ENCODE data around the gene TRMT44. TPM values are rescaled to one million over a fixed set of nuclear protein-coding genes. Genes with fewer than 3 reads are reported as not detected.

Gene TRMT44
- total and polyA plus RNA-seq, 2 of the 13 experiments (the other 11 are each of a cell fraction or from before 2014, with no cell fraction given), result 5.8 to 8.6 TPM

GRCh38 chr4:8440492-8441311, at the start of gene TRMT44, which contains the start of gene ACOX3 (continued):
- TF ChIP-seq ZNF530 (CRISPR knock-in tag; IDR thresholded peaks at IDR 0.05; ENCODE audit: low read depth) (no peak), ZNF432 (CRISPR knock-in tag; IDR thresholded peaks at IDR 0.05; ENCODE audit: borderline replicate concordance) (no peak), POLR2A (IDR thresholded peaks at IDR 0.05; ENCODE audit: insufficient read depth in 1 of 2, low read depth in 2 of 2, low read length in 2 of 2) (peak; percentile 73 to 77), ZNF414 (CRISPR knock-in tag; IDR thresholded peaks at IDR 0.05) (peak; percentile 80; the same call in 1 of the 2 replicates), HNF4A (CRISPR knock-in tag; IDR thresholded peaks at IDR 0.05) (peak; percentile 42; the same call in 1 of the 2 replicates), RBFOX2 (IDR thresholded peaks at IDR 0.05; ENCODE audit: low read depth, low read length) (peak; percentile 92), TP53 (CRISPR knock-in tag; conservative IDR thresholded peaks at IDR 0.05) (0 out of 2 replicates have a peak, but pooled peaks have one; percentile 66), ZNF362 (CRISPR knock-in tag; IDR thresholded peaks at IDR 0.05; ENCODE audit: borderline replicate concordance) (peak; percentile 39; the same call in 1 of the 2 replicates), CREB3 (CRISPR knock-in tag; IDR thresholded peaks at IDR 0.05) (no peak), HNF1A (IDR thresholded peaks at IDR 0.05; ENCODE audit: low read depth) (no peak), HNF1A (CRISPR knock-in tag; IDR thresholded peaks at IDR 0.05; ENCODE audit: borderline replicate concordance) (peak; percentile 50; the same call in 1 of the 2 replicates), PAWR (CRISPR knock-in tag; IDR thresholded peaks at IDR 0.05; ENCODE audit: borderline replicate concordance) (no peak), IRF2 (CRISPR knock-in tag; IDR thresholded peaks at IDR 0.05) (peak; percentile 91), MXD4 (CRISPR knock-in tag; IDR thresholded peaks at IDR 0.05) (peak; percentile 82; the same call in 1 of the 2 replicates), ZBTB38 (CRISPR knock-in tag; IDR thresholded peaks at IDR 0.05) (peak; percentile 63), ZNF761 (CRISPR knock-in tag; conservative IDR thresholded peaks at IDR 0.05) (0 out of 2 replicates have a peak, but pooled peaks have one; percentile 52), GABPB1 (CRISPR knock-in tag; IDR thresholded peaks at IDR 0.05) (peak; percentile 97), SAP130 (CRISPR knock-in tag; IDR thresholded peaks at IDR 0.05; ENCODE audit: low read depth) (peak; percentile 99), ZNF773 (CRISPR knock-in tag; IDR thresholded peaks at IDR 0.05; ENCODE audit: borderline replicate concordance) (no peak), ZIK1 (CRISPR knock-in tag; IDR thresholded peaks at IDR 0.05; ENCODE audit: borderline replicate concordance, low read depth) (no peak), ZNF549 (CRISPR knock-in tag; IDR thresholded peaks at IDR 0.05) (no peak), ZNF335 (CRISPR knock-in tag; IDR thresholded peaks at IDR 0.05) (0 out of 2 replicates have a peak, but pooled peaks have one; percentile 40), ZMYM4 (CRISPR knock-in tag; IDR thresholded peaks at IDR 0.05) (peak; percentile 94)
